HepG2 (cell line): ENCODE results near the gene SS18L1. TPM values are rescaled to one million over a fixed set of nuclear protein-coding genes. Genes with fewer than 3 reads are reported as not detected.

Experiments used
- ATAC-seq: fragments of 200-7000 bp; cut with Tn5 transposase; 3 replicates; pipeline ENCODE4 v1.9.1; 2020; ENCODE audit warnings: mild to moderate bottlenecking, moderate library complexity
- BruUV-seq: library from RNA; stranded (reverse); fragments of 400-500 nt; replicated peaks from 2 replicates; lab custom pipeline; 2021; lab: Mats Ljungman, UMichigan
- CTCF ChIA-PET: fragments of 300-600 bp; formaldehyde crosslinking; extraction: SDS; loops from one replicate; lab custom pipeline; 2021; ENCODE audit warnings: low total read pairs, inconsistent platforms, low intra/inter-chr PET ratio; lab: Yijun Ruan, JAX
- POLR2A ChIA-PET: fragments of 350-600 bp; sonication (Branson Sonifier 250); formaldehyde crosslinking; loops from one replicate; lab custom pipeline; 2020; ENCODE audit warnings: antibody characterized with exemption, inconsistent platforms; lab: Yijun Ruan, JAX
- DNase-seq: peaks from one replicate; pipeline ENCODE4 v3.0.0-alpha.2; 2015; ENCODE audit warnings: low spot score
- FAIRE-seq: peaks from 3 replicates; lab custom pipeline; 2011; peaks lifted over from hg19 to GRCh38; lab: Jason Lieb, UNC
- H2AFZ ChIP-seq: one replicate; pipeline ENCODE4 v1.6.1; 2011; ENCODE audit warnings: low read length, inconsistent platforms
- H3K27ac ChIP-seq: fragments of 300-600 bp; 3 replicates; pipeline ENCODE4 v1.8.0; 2011; ENCODE audit warnings: mixed run types, mild to moderate bottlenecking, mixed read lengths, low read length, inconsistent platforms; ENCODE audit not compliant: insufficient read depth; ENCODE audit errors: extremely low read length
- H3K27me3 ChIP-seq, 2 experiments: fragments of 200-600 bp in 1 of 2; 2 replicates in 1 of 2; 3 replicates in 1 of 2; pipeline versions ENCODE4 v1.6.0 to v1.8.0; 2011; ENCODE audit warnings: low read length in 2 of 2, mild to moderate bottlenecking in 2 of 2, moderate library complexity in 2 of 2, inconsistent platforms in 1 of 2; ENCODE audit not compliant: insufficient read depth in 2 of 2, control insufficient read depth in 1 of 2
- H3K36me3 ChIP-seq, 2 experiments: fragments of 200-600 bp in 1 of 2; replicated peaks in 1 of 2; 2 replicates in 1 of 2; 3 replicates in 1 of 2; pipeline versions ENCODE4 v1.5.1 to v1.8.0; 2011; ENCODE audit warnings: low read length in 2 of 2, inconsistent platforms in 1 of 2; ENCODE audit not compliant: insufficient read depth in 2 of 2, control insufficient read depth in 1 of 2
- H3K4me1 ChIP-seq: 2 replicates; pipeline ENCODE4 v1.5.1; 2012; ENCODE audit warnings: low read length, inconsistent platforms; ENCODE audit not compliant: insufficient read depth
- H3K4me2 ChIP-seq: 2 replicates; pipeline ENCODE4 v1.6.0; 2011; ENCODE audit warnings: low read depth, low read length, inconsistent platforms
- H3K4me3 ChIP-seq, 3 experiments: fragments of 200-600 bp in 1 of 3; sonication (generic), shearing (Covaris generic) in 1 of 3; replicated peaks in 1 of 3; 2 replicates each; pipeline ENCODE4 v1.5.1; 2011 to 2016; ENCODE audit warnings: low read length in 3 of 3, inconsistent platforms in 2 of 3, low read depth in 2 of 3, mild to moderate bottlenecking in 2 of 3, control low read depth in 1 of 3, mixed read lengths in 1 of 3; ENCODE audit not compliant: insufficient read depth in 1 of 3
- H3K79me2 ChIP-seq: one replicate; pipeline ENCODE4 v1.6.1; 2011; ENCODE audit warnings: low read length, inconsistent platforms; ENCODE audit not compliant: insufficient read depth
- H3K9ac ChIP-seq: 2 replicates; pipeline ENCODE4 v1.6.0; 2011; ENCODE audit warnings: mild to moderate bottlenecking, low read depth, low read length, inconsistent platforms; ENCODE audit not compliant: insufficient read depth
- H3K9me3 ChIP-seq: 2 replicates; pipeline ENCODE4 v1.5.1; 2012; ENCODE audit warnings: mild to moderate bottlenecking, low read length
- H4K20me1 ChIP-seq: 2 replicates; pipeline ENCODE4 v1.6.0; 2011; ENCODE audit warnings: inconsistent platforms, mild to moderate bottlenecking, low read length, moderate library complexity; ENCODE audit not compliant: insufficient read depth
- HDAC1 ChIP-seq: sonication (generic); formaldehyde crosslinking; IDR thresholded peaks from 2 replicates; pipeline ENCODE4 v1.5.1; 2020; ENCODE audit warnings: mild to moderate bottlenecking, missing genetic modification reagents
- HNF4G ChIP-seq, 2 experiments: sonication (generic) in 1 of 2; formaldehyde crosslinking in 1 of 2; IDR thresholded peaks; 2 replicates each; pipeline versions ENCODE4 v1.4.0 to v1.6.1; 2011 to 2020; ENCODE audit warnings: borderline replicate concordance in 2 of 2, low read depth in 2 of 2, mild to moderate bottlenecking in 2 of 2, low read length in 1 of 2, missing genetic modification reagents in 1 of 2, moderate library complexity in 1 of 2
- KMT2A ChIP-seq: sonication (generic); formaldehyde crosslinking; IDR thresholded peaks from 2 replicates; pipeline ENCODE4 v1.4.0; 2020; ENCODE audit warnings: missing genetic modification reagents
- PCBP1 ChIP-seq: fragments of 200-400 bp; formaldehyde crosslinking; IDR thresholded peaks from 2 replicates; pipeline ENCODE4 v1.6.1; 2017; ENCODE audit warnings: mild to moderate bottlenecking, low read depth, low read length, borderline replicate concordance
- RARA ChIP-seq: IDR thresholded peaks from 2 replicates; pipeline ENCODE4 v1.6.1; 2016; ENCODE audit warnings: missing genetic modification reagents, missing compliant biosample characterization
- SRY ChIP-seq: sonication (generic); formaldehyde crosslinking; IDR thresholded peaks from 2 replicates; pipeline ENCODE4 v1.8.0; 2022; ENCODE audit warnings: mild to moderate bottlenecking, missing genetic modification reagents
- ZNF839 ChIP-seq: sonication (generic); formaldehyde crosslinking; IDR thresholded peaks from 2 replicates; pipeline ENCODE4 v1.4.0; 2020; ENCODE audit warnings: missing genetic modification reagents, mild to moderate bottlenecking, borderline replicate concordance
- WGBS: methylation state at CpG from one replicate; pipeline ENCODE4 v1.1.6; 2017; ENCODE audit warnings: low lambda C conversion rate; 5-methylcytosine and 5-hydroxymethylcytosine counted together
- in situ Hi-C: cut with HindIII; loops from 2 replicates; pipeline ENCODE4 v1.10.0; 2017; ENCODE audit warnings: low pct_unique_long_range_greater_than_20kb; ENCODE audit not compliant: extremely low pct_ligation_motif_present
- intact Hi-C: fragments of 100-400 bp; cut with micrococcal nuclease; formaldehyde crosslinking; loops from one replicate; pipeline ENCODE4 v1.10.0; 2022; ENCODE audit not compliant: unreplicated experiment
- polyA plus RNA-seq, 8 experiments: library from polyadenylated mRNA; depleted of rRNA in 3 of 8; stranded (reverse) in 7 of 8; unstranded in 1 of 8; fragments of >200 nt; fragmentation: Illumina TruSeq in 4 of 8; extraction: Trizol in 4 of 8; gene quantifications; 2 replicates each; pipeline versions ENCODE4 v1.2.1 to v1.2.3, GENCODE V29; 2011 to 2016; ENCODE audit warnings: low read depth in 4 of 8, missing spikeins in 1 of 8, mixed read lengths in 1 of 8; ENCODE audit not compliant: insufficient read depth in 1 of 8
- total RNA-seq, 5 experiments: library from RNA; depleted of rRNA; stranded (reverse); fragments of >200 nt; fragmentation: Illumina TruSeq; extraction: Trizol; gene quantifications; 2 replicates each; pipeline ENCODE4 v1.2.3, GENCODE V29; 2016; ENCODE audit warnings: low read depth in 1 of 5
- TF ChIP-seq, protein P1 (sequence below): sonication (generic); formaldehyde crosslinking; IDR thresholded peaks from 2 replicates; pipeline ENCODE4 v1.4.0; 2020; ENCODE audit warnings: missing genetic modification reagents
- TF ChIP-seq, protein P2 (sequence below): sonication (generic); formaldehyde crosslinking; IDR thresholded peaks from 2 replicates; pipeline ENCODE4 v1.4.0; 2020; ENCODE audit warnings: missing genetic modification reagents, borderline replicate concordance
- TF ChIP-seq, protein P3 (sequence below): sonication (generic); formaldehyde crosslinking; IDR thresholded peaks from 2 replicates; pipeline ENCODE4 v1.5.1; 2020; ENCODE audit warnings: mild to moderate bottlenecking, missing genetic modification reagents, moderate library complexity
- TF ChIP-seq, protein P4 (sequence below): sonication (generic); formaldehyde crosslinking; IDR thresholded peaks from 2 replicates; pipeline ENCODE4 v1.5.0; 2020; ENCODE audit warnings: mild to moderate bottlenecking, missing genetic modification reagents, moderate library complexity

Gene SS18L1
- total and polyA plus RNA-seq, 2 of the 13 experiments (the other 11 are each of a cell fraction or from before 2014, with no cell fraction given) = 17.8 to 27.6 TPM

DNA sequence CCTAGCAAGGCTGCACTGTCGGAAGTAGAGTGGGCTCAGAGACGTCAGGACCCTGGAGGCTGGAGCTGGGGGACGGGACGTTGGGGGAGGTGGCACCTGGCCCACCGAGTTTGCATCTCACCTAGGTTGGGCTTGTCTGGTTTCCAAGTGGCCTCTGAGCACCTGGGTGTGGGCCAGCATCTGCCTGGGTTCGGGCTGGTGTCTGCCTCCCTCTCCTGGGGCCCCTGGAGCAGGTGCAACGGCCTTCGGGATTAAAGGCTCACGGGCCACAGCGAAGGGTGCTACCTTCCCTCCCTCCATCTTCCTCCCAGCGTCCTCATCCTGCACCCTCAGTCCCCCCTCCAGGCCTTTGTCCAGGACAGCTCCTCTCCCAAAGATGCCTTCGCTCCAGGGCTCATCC, 70.5 kb downstream of the SS18L1 start:
- H3K4me3 ChIP-seq = no peak overlapping the region
- H4K20me1 ChIP-seq = peaks cover 10% of the 10 kb centered on the region; the same call in 1 of the 2 replicates
- no peak overlapping the region for H3K4me2 ChIP-seq
- H3K9ac ChIP-seq = no peak overlapping the region
- DNase-seq (no peak), FAIRE-seq (no peak), ATAC-seq (no peak)
- no TSS peak for BruUV-seq
- no peak overlapping the region for H3K27ac ChIP-seq
- H3K4me1 ChIP-seq = peaks cover 39% of the 10 kb centered on the region
- 9% methylated on average over 12 of the region's 12 CpGs for WGBS
- CTCF ChIA-PET = no interaction called here
- H2AFZ ChIP-seq = no peak overlapping the region
- H3K79me2 ChIP-seq = no peaks in the 10 kb centered on the region
- intact Hi-C loops = no loop called here
- H3K27me3 ChIP-seq = peaks cover 65 to 87% of the 10 kb centered on the region in 2 experiments
- in situ Hi-C loops = no loop called here
- H3K36me3 ChIP-seq = no peaks in the 10 kb centered on the region
- POLR2A ChIA-PET = no interaction called here
- H3K9me3 ChIP-seq = no peaks in the 10 kb centered on the region
- TF ChIP-seq HDAC1 = no peak
- TF ChIP-seq, protein P1, sequence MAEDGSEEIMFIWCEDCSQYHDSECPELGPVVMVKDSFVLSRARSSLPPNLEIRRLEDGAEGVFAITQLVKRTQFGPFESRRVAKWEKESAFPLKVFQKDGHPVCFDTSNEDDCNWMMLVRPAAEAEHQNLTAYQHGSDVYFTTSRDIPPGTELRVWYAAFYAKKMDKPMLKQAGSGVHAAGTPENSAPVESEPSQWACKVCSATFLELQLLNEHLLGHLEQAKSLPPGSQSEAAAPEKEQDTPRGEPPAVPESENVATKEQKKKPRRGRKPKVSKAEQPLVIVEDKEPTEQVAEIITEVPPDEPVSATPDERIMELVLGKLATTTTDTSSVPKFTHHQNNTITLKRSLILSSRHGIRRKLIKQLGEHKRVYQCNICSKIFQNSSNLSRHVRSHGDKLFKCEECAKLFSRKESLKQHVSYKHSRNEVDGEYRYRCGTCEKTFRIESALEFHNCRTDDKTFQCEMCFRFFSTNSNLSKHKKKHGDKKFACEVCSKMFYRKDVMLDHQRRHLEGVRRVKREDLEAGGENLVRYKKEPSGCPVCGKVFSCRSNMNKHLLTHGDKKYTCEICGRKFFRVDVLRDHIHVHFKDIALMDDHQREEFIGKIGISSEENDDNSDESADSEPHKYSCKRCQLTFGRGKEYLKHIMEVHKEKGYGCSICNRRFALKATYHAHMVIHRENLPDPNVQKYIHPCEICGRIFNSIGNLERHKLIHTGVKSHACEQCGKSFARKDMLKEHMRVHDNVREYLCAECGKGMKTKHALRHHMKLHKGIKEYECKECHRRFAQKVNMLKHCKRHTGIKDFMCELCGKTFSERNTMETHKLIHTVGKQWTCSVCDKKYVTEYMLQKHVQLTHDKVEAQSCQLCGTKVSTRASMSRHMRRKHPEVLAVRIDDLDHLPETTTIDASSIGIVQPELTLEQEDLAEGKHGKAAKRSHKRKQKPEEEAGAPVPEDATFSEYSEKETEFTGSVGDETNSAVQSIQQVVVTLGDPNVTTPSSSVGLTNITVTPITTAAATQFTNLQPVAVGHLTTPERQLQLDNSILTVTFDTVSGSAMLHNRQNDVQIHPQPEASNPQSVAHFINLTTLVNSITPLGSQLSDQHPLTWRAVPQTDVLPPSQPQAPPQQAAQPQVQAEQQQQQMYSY (CRISPR knock-in tag) = no peak
- no peak for TF ChIP-seq SRY (CRISPR knock-in tag)
- TF ChIP-seq, protein P2, sequence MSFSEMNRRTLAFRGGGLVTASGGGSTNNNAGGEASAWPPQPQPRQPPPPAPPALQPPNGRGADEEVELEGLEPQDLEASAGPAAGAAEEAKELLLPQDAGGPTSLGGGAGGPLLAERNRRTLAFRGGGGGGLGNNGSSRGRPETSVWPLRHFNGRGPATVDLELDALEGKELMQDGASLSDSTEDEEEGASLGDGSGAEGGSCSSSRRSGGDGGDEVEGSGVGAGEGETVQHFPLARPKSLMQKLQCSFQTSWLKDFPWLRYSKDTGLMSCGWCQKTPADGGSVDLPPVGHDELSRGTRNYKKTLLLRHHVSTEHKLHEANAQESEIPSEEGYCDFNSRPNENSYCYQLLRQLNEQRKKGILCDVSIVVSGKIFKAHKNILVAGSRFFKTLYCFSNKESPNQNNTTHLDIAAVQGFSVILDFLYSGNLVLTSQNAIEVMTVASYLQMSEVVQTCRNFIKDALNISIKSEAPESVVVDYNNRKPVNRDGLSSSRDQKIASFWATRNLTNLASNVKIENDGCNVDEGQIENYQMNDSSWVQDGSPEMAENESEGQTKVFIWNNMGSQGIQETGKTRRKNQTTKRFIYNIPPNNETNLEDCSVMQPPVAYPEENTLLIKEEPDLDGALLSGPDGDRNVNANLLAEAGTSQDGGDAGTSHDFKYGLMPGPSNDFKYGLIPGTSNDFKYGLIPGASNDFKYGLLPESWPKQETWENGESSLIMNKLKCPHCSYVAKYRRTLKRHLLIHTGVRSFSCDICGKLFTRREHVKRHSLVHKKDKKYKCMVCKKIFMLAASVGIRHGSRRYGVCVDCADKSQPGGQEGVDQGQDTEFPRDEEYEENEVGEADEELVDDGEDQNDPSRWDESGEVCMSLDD (CRISPR knock-in tag) = no peak
- TF ChIP-seq, protein P3, sequence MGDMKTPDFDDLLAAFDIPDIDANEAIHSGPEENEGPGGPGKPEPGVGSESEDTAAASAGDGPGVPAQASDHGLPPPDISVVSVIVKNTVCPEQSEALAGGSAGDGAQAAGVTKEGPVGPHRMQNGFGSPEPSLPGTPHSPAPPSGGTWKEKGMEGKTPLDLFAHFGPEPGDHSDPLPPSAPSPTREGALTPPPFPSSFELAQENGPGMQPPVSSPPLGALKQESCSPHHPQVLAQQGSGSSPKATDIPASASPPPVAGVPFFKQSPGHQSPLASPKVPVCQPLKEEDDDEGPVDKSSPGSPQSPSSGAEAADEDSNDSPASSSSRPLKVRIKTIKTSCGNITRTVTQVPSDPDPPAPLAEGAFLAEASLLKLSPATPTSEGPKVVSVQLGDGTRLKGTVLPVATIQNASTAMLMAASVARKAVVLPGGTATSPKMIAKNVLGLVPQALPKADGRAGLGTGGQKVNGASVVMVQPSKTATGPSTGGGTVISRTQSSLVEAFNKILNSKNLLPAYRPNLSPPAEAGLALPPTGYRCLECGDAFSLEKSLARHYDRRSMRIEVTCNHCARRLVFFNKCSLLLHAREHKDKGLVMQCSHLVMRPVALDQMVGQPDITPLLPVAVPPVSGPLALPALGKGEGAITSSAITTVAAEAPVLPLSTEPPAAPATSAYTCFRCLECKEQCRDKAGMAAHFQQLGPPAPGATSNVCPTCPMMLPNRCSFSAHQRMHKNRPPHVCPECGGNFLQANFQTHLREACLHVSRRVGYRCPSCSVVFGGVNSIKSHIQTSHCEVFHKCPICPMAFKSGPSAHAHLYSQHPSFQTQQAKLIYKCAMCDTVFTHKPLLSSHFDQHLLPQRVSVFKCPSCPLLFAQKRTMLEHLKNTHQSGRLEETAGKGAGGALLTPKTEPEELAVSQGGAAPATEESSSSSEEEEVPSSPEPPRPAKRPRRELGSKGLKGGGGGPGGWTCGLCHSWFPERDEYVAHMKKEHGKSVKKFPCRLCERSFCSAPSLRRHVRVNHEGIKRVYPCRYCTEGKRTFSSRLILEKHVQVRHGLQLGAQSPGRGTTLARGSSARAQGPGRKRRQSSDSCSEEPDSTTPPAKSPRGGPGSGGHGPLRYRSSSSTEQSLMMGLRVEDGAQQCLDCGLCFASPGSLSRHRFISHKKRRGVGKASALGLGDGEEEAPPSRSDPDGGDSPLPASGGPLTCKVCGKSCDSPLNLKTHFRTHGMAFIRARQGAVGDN (CRISPR knock-in tag) = peak; percentile 26; the same call in 1 of the 2 replicates
- no peak for TF ChIP-seq HNF4G (IDR thresholded peaks at IDR 0.05; ENCODE audit: borderline replicate concordance, low read depth, low read length)
- no peak for TF ChIP-seq HNF4G (CRISPR knock-in tag; IDR thresholded peaks at IDR 0.05; ENCODE audit: borderline replicate concordance, low read depth)
- TF ChIP-seq ZNF839 = 0 out of 2 replicates have a peak, but pooled peaks have one; percentile 26
- TF ChIP-seq, protein P4, sequence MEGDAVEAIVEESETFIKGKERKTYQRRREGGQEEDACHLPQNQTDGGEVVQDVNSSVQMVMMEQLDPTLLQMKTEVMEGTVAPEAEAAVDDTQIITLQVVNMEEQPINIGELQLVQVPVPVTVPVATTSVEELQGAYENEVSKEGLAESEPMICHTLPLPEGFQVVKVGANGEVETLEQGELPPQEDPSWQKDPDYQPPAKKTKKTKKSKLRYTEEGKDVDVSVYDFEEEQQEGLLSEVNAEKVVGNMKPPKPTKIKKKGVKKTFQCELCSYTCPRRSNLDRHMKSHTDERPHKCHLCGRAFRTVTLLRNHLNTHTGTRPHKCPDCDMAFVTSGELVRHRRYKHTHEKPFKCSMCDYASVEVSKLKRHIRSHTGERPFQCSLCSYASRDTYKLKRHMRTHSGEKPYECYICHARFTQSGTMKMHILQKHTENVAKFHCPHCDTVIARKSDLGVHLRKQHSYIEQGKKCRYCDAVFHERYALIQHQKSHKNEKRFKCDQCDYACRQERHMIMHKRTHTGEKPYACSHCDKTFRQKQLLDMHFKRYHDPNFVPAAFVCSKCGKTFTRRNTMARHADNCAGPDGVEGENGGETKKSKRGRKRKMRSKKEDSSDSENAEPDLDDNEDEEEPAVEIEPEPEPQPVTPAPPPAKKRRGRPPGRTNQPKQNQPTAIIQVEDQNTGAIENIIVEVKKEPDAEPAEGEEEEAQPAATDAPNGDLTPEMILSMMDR (CRISPR knock-in tag) = peak; percentile 56
- 0 out of 2 replicates have a peak, but pooled peaks have one; percentile 38 for TF ChIP-seq PCBP1
- no peak for TF ChIP-seq RARA (CRISPR knock-in tag)
- no peak for TF ChIP-seq KMT2A (CRISPR knock-in tag)
